ENCODE data around the gene TAS1R2.
"Not testable (repeated sequence)": the region's sequence is repeated elsewhere in the genome, so short reads cannot be mapped to it uniquely, and the experiment has no call there.

The TAS1R2 gene

DNA sequence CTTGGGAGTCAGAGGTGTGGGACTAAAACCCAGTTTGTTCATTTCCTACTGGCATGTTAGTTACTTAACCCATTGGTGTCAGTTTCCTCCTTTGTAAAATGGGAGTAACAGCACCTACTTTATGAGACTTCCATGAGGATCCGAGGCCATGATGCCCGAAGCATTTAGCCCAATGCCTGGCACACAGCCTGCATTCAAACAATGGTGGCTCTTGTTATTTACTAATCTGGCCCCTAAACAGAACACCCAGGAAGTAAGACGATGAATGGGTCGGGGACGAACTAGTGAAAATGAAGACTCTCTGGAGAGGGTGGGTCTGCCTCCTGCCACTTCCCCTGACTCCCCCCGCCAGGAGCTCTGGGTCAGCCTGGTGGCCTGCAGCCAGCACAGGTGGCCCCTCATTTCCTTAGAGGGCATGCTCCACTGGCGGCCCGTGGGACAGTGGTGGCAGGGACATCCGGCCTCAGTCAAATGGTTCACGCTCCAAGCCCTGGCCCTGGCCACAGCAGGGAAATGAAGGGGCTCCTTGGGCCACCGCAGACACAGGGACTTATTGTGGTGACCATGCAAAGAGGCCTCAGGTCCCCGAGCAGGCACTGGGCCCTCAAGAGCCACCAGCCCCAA lies 9.5 kb upstream of the TAS1R2 start:
- no peak for DNase-seq

DNA sequence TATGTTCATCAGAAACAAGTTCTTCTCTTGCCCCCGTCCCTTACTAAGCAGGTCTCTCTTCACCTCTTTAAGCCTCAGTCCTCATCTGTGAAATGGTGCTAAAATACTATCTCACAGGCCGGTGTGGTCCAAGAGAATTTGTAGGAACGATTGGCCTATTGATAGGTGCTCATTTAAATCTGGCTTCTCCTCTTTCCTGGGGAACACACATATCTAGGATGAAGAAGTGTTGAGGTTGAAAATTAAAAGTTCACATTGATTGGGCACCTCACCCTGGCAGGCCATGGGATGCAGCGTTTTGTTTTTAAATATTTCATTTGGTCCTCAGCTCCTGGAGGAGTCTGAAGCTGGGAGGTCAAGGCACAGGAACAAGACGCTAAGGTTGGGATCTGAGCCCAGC lies 8.9 kb upstream of the TAS1R2 start:
- DNase-seq, result no peak

DNA sequence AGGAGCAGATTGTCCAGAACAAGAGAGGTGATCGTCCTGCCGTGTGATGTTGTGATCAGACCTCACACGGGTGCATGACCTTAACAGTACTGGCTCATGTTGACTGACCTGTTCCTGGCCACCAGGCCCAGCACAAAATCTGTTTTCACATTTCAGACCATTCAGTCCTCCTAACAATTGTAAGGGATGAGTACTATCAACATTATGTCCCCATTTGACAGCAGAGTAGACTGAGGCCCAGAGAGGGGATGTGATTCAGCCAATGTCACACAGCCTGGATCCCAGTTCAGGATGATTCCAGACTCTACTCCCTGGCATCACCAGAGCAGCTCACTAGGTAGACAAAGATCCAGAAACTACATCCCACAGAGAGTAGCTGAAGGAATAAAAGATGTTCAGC lies 7.4 kb upstream of the TAS1R2 start:
- DNase-seq, result no peak

DNA sequence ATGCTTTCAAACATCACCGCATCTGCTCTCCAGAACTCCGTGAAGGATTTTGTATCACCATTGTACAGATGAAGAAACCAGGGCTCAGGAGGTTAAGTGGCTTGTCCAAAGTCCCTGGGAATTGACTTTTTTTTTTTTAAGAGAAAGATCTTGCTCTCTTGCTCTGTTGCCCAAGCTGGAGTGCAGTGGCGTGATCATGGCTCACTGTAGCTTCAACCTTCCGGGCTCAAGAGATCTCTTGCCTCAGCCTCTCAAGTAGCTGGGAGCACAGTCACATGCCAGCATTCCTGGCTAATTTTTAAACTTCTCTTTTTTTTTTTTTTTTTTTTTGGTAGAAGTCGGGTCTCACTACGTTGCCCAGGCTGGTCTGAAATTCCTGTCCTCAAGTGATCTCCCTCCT lies 6.9 kb upstream of the TAS1R2 start:
- no peak for DNase-seq

DNA sequence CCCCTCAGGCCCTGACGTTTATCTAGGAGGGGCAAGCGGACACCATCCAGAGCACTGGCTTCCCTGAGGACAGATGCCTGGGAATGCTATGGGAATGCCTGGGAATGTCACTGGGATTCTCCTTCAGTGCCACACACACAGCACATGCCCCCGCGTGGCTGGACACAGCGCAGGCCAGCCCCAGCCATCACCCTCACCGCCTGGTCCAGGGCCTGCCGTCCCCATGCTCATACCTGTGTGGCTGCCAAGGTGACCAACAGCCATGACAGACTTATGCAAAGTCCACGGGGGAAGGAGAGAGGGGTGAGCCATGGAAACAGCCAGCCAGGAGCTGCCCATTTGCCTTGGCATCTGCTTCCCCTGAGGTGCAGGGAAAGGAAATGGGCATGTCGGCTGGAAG lies 5.7 kb upstream of the TAS1R2 start:
- no peak for DNase-seq

DNA sequence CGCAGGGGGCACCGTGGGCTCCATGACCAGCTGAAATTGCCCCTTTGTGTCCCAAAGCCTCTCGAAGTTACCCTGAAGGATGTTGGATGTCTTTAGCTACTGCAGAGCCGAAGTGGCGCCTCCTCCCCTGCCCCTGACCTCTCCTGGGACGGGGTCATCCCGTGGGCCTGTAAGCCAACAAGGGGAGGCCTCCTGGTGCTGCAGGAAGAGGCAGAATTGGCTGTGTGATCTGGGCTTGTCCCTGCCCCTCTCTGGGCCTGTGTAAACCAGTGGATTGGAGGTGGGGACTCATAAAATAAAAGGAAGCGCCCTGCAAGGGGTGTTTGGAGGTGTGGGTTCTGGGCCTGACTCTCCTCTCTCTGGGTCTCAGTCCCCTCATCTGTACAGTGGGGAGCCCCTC lies 2.1 kb upstream of the TAS1R2 start:
- DNase-seq, result no peak

DNA sequence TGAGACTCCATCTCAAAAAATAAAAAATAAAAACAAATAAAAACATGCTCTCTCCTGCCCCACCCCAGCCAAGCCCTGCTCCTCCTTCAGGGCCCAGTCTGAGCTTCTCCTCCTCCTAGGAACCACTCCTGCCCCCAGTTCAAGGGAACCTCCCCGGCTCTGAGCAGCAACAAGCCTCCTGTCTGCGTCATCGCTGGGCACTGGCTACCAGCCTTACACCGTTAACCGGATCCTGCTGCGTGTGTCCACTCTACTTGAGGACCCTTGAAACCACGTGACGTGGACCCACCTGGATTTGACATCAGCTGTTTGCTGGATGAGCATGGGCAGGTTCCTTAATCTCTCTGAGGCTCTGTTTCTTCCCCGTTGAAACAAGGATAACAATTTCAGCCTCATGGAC lies 1.6 kb upstream of the TAS1R2 start:
- no peak for DNase-seq

DNA sequence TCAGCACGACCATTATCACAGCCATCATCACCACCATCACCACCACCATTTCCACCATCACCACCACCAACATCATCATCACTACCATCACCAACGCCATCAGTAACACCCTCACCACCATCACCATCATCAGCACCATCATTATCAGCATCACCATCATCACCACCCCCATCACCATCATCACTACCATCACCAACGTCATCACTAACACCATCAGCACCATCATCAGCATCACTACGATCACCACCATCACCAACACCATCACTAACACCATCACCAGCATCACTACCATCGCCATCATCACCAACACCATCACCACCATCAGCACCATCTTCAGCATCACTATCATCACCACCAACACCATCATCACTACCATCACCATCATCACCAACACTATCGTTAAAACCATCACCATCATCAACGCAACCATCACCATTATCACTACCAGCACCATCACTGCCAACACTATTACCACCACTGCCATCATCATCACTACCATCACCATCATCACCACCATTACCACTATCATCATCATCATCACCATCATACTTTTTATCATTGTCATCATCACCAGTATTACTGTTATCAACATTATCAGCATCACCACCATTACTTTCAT lies 1.3 kb downstream of the TAS1R2 start:
- no peak for DNase-seq

DNA sequence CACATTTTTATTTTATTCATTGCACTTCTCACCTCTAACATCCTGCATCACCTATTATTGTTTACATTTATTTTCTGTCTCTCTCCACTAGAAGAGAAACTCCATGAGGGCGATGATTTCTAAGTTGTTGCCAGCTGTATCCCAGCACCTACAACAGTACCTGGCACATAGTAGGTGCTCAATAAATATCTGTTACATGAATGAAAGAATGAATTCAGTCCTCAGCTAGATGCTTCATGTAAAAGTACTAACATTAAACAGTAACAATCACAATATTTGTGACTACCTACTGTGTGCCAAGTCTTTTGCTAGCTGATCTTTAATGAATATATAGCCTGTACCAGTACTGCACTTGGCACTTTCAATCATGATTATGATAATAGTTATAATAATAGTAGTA lies 3.0 kb downstream of the TAS1R2 start:
- DNase-seq, result no peak

DNA sequence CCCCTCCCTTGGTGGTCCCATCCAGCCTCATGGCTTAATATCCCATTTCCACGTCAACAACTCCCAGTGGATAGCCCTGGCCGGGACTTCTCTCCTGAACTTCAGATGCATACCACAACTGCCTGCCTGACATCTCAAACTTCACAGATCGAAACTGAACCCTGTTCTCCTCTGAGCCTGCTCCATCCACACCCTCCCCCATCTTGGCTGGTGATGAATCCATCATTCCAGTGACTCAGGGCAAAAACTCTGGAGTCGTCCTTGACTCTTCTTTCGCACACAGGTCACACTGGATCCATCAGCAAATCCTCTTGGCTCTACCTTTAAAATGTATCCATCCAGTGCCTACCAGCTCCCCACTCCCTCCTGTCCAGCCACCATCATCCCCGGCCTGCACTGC lies 3.9 kb downstream of the TAS1R2 start:
- DNase-seq, result no peak

DNA sequence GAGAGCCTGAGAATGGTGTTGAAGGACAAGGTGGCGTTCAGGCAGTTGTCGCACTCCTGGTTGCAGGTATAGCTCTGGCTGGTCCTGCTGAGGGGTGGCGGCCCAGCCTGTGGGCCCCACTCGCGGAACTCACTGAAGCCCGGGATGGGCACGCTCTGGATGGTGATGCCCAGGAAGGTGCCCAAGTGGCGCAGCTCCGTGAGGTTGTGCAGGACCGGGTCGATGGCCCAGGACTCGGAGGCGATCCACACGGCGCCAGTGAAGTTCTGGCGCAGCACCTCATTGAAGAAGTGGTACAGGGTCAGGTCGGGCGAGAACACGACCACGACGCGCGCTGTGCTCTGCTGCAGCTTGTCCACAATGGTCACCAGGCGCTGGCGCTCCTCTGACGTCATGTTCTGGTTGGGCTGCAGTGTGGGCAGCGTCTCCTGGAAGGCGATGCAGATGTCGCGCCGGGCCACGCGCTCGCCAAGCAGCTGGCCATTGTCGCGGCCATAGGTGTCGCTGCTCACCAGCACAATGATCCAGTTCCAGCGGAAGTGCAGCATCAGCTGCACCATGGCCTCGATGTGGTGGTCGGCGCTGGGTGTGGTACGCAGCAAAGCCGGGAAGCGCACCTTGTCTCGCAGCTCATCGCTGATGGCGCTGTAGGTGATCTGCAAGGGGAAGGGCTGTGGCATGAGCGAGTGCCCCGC lies 5.0 kb downstream of the TAS1R2 start:
- DNase-seq, result no peak

DNA sequence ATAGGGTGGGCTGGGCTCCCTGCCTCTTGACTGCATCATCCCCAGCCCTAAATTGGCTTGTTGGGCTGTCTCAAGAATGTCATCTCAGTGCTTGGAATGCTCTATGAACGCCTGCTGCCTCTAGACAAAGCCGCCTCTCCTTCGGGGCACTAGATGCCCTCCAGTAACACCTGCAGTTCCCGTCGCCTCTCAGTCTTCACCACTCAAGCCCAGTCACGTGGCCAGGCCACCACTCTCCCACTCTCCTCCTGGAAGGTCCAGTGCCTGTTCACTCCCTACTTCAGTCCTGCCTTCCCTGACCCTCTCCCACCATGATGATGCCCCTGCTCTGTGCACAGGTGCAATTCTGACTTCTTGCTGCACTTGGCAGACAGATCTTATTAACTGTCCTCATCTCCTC lies 7.0 kb downstream of the TAS1R2 start:
- DNase-seq, result no peak

DNA sequence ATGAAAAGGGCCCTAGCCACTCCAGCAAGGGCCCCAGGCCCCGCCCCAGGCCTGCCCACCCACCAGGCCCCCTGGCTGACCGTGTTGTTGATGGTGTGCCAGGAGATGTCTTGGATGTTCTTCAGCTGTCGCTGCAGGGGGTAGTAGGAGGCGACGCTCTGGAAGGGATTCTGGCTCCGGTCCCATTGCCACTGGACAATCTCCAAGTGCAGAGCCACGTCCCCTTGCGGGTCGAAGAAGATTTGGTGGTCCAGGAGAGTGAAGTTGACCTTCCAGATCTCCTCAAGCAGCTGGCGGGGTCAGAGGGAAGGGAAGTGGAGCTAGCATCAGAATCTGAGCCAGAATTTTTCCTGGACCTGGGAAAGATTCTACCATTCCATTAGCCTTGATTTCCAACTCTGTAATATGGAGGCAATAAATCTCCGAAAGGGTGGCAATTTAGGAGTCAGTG lies 10.2 kb downstream of the TAS1R2 start:
- no peak for DNase-seq

DNA sequence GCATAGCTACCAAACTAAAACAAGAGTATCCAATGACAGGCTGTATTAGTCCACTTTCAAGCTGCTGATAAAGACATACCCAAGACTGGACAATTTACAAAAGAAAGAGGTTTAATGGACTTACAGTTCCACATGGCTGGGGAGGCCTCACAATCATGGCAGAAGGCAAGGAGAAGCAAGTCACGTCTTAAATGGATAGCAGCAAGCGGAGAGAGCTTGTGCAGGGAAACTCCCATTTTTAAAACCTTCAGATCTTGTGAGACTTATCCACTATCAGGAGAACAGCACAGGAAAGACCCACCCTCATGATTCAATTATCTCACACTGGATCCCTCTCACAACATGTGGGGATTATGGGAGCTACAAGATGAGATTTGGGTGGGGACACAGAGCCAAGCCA lies 11.7 kb downstream of the TAS1R2 start:
- DNase-seq, result not testable (repeated sequence)

DNA sequence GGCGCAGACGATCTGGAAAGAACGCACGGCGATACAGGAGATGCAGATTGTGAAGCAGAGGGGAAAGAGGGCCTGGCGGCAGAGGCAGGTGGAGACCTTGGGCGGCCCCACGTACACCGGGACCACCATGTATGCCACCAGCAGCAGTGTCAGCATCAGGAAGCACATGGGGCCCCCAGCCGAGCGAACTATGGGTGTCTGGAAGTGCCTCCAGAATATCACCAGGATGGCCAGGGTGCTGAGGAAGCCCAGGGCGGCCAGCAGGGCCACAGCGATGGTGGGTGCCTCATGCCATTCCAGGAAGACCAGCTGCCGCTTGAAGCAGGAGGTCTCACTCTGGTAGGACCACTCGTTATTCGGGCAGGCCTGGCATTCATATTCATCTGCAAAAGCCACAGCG lies 19.3 kb downstream of the TAS1R2 start:
- no peak for DNase-seq

DNA sequence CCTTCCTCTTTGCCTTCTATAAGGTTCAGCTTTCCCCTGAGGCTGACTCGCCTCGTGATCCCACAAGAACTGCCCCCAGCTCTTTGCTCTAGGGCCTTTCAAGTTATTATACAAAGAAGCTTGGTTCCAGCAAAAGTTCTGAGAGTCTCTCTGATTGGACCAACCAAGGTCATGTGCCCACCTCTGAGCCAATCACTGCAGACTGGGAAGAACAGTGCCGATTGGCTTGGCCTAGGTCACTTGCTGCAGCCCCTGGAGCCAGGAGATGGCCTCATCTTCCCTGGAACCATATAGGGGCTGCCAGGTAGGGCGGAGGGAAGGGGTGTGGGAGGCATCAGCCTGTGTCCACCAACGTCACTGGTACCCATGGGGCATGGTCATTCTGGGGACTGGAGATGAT lies 22.8 kb downstream of the TAS1R2 start:
- no peak for DNase-seq

DNA sequence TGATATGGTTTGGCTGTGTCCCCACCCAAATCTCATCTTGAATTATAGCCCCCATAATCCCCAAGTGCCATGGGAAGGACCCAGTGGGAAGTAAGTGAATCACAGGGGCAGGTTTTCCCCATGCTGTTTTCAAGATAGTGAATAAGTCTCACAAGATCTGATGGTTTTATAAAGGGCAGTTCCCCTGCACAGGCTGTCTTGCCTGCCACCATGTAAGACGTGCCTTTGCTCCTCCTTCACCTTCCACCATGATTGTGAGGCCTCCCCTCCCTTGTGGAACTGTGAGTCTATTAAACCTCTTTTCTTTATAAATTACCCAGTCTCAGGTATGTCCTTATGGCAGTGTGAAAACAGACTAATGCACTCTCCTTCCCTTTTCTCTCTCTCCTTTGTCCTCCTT lies 27.1 kb downstream of the TAS1R2 start:
- not testable (repeated sequence) for DNase-seq

DNA sequence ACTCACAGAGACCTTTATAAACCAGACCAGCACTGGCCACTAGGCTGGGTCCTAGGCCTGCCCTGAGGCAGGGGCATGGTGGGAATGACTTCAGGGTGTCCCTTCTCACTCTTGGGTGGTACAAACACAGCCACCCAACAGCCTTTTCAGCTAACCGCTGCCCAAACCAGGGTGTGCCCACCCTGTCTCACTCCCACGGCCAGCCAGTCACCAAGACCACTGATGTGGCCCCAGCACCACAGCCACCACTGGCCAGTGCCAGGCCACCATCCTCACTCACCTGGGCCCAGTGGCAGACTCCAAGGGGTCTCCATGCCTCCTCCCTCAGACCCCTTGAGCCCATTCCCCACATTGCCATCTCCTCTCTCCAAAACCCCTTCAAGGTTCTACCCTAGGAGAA lies 27.8 kb downstream of the TAS1R2 start:
- no peak for DNase-seq

DNA sequence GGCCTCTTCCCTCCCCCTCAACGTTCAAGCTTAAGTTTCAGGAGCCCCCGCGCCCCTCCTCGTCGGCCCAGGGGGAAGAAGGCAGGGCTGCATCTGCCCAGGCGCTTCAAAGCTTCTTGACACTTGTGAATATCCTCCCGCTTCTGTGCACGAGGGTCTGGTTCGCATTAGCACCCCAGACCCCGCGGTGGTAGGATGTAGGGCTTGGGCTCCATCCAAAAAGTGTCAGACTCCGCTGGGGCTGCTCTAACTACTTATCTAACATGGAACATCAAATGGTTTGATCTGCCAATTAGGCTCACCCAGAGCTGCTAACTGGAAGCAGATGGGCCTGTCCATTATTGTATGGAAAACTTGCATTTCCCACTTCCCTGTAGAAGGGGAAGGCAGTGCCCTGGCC lies 28.9 kb downstream of the TAS1R2 start:
- DNase-seq, result no peak

DNA sequence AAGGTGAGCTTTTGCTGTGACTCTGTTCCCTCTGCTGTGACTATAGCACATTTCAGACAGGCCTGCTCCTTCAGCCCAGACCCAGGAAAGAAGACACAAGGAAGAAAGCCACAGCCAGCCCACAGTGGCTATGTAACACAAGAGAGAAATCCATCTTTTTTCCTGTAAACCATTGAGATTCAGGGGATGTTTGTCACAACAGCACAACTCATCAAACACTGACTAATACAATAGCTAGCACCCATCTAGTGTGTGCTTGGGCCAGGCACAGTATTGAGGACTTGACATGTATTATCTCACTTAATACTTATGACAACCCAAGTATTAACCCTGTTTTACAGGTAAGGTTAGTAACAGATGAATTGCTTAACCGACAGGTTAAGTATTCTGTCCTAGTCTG lies 29.8 kb downstream of the TAS1R2 start:
- DNase-seq, result no peak

DNA sequence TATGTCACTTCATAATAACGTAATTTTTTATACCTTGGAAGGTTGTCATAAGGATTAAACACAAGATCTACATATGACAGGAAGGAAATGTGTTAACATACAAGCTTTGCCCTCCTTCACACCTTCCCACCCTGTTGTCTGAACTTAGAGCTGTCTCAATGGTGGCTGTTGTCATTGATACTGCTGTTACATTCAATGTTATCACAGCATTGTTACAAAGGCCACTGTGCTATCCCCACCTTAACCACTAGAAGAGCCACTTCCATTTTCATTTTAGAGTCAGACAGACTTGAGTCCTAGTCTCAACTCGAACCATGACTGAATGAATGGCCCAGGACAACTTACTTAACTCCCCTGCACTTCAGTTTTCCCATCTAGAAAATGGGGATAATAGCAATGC lies 31.2 kb downstream of the TAS1R2 start:
- DNase-seq, result no peak

DNA sequence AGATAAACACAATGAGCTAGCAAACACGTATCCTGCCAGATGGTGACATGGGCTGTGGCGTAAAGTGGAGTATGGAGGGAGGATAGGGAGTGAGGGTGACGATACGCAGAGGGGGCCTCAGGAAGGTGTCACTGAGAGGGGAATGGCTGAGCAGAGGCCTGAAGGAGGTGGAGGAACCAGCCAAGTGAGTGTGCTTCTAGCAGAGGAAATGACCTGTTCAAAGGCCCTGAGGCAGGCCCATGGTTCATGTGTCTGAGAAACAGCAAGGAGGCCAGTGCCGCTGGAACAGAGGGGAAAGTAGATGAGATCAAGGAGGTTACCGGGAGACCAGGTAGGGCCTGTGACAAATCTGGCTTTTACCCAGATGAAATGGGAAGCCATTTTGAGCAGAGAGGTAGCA lies 36.0 kb downstream of the TAS1R2 start:
- DNase-seq, result no peak

DNA sequence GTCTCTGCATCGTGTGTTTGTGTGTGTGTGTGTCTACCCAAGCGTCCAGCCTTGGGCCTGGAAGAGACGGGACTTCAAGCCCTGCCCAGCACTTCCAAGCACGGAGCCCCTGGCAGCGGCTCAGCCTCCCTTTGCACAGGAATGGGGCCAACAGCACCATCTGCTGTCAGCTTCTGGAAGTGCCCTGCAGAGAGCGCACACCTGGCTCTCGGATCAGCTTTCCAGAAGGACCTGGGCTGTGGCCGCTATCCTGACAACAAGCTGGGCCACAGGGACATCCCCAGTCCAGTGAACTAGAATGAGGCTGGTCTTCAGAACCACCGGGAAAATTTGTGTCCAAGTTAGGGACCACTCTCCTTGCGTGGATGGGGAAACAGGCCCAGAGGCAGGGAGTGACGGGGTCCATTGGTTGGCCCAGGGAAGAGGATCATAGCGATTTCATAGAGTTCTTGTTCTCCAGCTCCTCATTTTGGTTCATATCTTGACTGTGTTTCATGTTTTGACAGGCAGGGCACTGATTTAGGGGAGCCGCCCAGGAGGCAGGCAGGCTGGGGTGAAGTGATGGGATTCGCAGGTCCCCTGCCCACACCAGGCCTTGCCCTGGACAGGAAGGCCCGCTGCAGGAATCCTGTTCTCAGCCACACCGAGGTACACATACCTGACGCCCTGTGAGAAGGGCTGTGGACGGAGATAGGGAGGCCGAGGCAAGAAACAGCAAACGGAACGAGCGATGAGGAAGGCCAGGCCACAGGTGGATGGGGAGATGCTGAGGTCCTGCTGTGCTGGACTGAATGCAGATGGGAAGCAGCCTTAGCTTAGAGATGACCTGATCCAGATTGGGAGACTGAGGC lies 38.4 kb downstream of the TAS1R2 start:
- DNase-seq, result peak; percentile 50 to 73 (median 66)

All from suppressor macrophage (primary cell).